ENCODE measurements around the gene RASGRP3. TPM values are rescaled to one million over a fixed set of nuclear protein-coding genes. Genes with fewer than 3 reads are reported as not detected.

RASGRP3 gene
- total and polyA plus RNA-seq, 9 of the 15 experiments (the other 6 are each of a cell fraction or from before 2014, with no cell fraction given) = 0.18 to 1.7 (median 1.2) TPM

DNA sequence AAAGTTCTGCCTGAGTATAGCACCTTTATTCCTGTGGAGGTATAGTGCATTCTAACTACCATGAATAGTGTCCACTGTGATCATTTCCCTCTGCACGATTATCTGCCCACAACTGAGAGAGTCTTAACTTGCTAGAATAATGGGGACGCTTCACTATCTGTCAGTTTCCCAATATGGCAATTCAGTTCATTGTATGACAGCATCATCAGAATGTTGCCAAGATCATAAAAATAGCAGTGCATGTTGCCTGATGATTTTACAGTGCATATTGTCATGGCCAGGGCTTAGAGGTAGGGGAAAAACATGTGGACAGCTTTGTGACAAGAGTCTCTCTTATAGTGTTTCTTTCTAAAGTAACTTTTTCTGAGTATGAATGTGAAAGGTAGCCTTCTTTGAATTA, 6.1 kb downstream of the RASGRP3 start:
- H3K4me2 ChIP-seq (ENCODE audit: insufficient read depth, low read length) = no peak overlapping the region
- H3K9me1 ChIP-seq (ENCODE audit: control insufficient read depth, insufficient read depth, low read length) = no peaks in the 10 kb centered on the region
- no peak for FAIRE-seq
- CTCF ChIA-PET (ENCODE audit: low intra/inter-chr PET ratio) = no interaction called here
- no peaks in the 10 kb centered on the region for H4K20me1 ChIP-seq (replicated peaks; ENCODE audit: control insufficient read depth, insufficient read depth, low read length)
- H3K79me2 ChIP-seq (ENCODE audit: control insufficient read depth, insufficient read depth, low read length) = no peaks in the 10 kb centered on the region
- no TSS peak for BruUV-seq (replicated peaks)
- in situ Hi-C loops (cut with MboI) (loop anchor here (5.0 kb wide), 1 partner anchor 95 kb away; no protein-coding TSS in a partner anchor), intact Hi-C loops (cut with micrococcal nuclease) (no loop called here)
- WGBS (ENCODE audit: insufficient coverage, low coverage, missing lambda C conversion rate) = 11% methylated on average over 2 of the region's 2 CpGs
- TF ChIP-seq CHD2 (IDR thresholded peaks at IDR 0.05; ENCODE audit: low read depth, low read length) (no peak), HNRNPUL1 (IDR thresholded peaks at IDR 0.05; ENCODE audit: low read length) (no peak), CEBPZ (IDR thresholded peaks at IDR 0.05; ENCODE audit: borderline replicate concordance, low read depth, low read length) (no peak), NUFIP1 (IDR thresholded peaks at IDR 0.05; ENCODE audit: partially characterized antibody) (no peak), EP400 (IDR thresholded peaks at IDR 0.05) (no peak), STAG1 (CRISPR knock-in tag; IDR thresholded peaks at IDR 0.05; ENCODE audit: borderline replicate concordance) (no peak)
- H3K36me3 ChIP-seq (ENCODE audit: control insufficient read depth, insufficient read depth, low read length) = no peaks in the 10 kb centered on the region
- H2AFZ ChIP-seq (ENCODE audit: low read depth, low read length) = 0 out of 2 replicates have a peak overlapping the region, but pooled peaks have one; percentile 12
- no peaks in the 10 kb centered on the region; the same call in 1 of the 2 replicates for H3K9me3 ChIP-seq (replicated peaks; ENCODE audit: control insufficient read depth, insufficient read depth, low read depth, low read length)
- no peak for DNase-seq (ENCODE audit: extremely low read depth in 1 of 4, low spot score in 3 of 4)
- ATAC-seq = no peak
- H3K9ac ChIP-seq (ENCODE audit: insufficient read depth in 1 of 2, low read depth in 2 of 2, low read length in 2 of 2) = no peak overlapping the region
- H3K4me3 ChIP-seq = no peak overlapping the region
- POLR2A ChIA-PET = no interaction called here
- no peaks in the 10 kb centered on the region for H3K27me3 ChIP-seq (ENCODE audit: control insufficient read depth in 2 of 2, insufficient read depth in 2 of 2, low read length in 2 of 2)
- H3K27ac ChIP-seq (ENCODE audit: extremely low read depth, low read depth, low read length) = no peak overlapping the region
- H3K4me1 ChIP-seq (replicated peaks in 1 of 2; ENCODE audit: control insufficient read depth in 2 of 2, insufficient read depth in 2 of 2, low read length in 2 of 2) = peaks cover 4 to 23% of the 10 kb centered on the region in 2 experiments

Data from K562 (cell line).